IMR-90 (cell line): ENCODE measurements around the gene CXCL11.

Experiments
- POLR2A ChIP-seq: IDR thresholded peaks from 2 replicates; pipeline ENCODE4 v1.6.1; 2012; ENCODE audit warnings: mild to moderate bottlenecking, low read depth, low read length
- TF ChIP-seq, protein P1 (sequence below): conservative IDR thresholded peaks from 2 replicates; pipeline ENCODE4 v1.5.1; 2012; ENCODE audit warnings: mild to moderate bottlenecking, low read depth, low read length, improper control_type of control experiment
- TF ChIP-seq, protein P2 (sequence below): fragments of 150-350 bp; IDR thresholded peaks from 2 replicates; pipeline ENCODE4 v1.6.1; 2017; ENCODE audit warnings: mild to moderate bottlenecking, antibody characterized with exemption, low read length, low read depth

DNA sequence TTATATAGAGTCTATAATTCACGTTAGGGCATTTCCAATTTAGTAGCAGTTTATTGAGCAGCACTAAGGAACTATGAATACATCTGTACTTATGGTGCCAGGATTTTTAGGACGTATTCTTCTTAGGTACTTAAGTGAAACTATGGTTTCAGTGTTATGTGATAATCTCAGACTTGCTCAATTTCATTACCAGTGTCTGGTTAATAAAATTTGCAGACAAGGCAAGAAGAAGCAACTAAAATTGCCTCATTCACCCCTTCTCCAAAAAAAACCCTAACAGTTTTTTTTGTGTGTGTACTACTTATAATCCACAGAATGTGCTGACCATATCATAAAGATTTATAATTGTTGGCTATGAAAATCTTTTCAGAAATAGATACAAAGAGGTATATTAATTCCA lies 6.6 kb downstream of the CXCL11 start:
- TF ChIP-seq, protein P1, sequence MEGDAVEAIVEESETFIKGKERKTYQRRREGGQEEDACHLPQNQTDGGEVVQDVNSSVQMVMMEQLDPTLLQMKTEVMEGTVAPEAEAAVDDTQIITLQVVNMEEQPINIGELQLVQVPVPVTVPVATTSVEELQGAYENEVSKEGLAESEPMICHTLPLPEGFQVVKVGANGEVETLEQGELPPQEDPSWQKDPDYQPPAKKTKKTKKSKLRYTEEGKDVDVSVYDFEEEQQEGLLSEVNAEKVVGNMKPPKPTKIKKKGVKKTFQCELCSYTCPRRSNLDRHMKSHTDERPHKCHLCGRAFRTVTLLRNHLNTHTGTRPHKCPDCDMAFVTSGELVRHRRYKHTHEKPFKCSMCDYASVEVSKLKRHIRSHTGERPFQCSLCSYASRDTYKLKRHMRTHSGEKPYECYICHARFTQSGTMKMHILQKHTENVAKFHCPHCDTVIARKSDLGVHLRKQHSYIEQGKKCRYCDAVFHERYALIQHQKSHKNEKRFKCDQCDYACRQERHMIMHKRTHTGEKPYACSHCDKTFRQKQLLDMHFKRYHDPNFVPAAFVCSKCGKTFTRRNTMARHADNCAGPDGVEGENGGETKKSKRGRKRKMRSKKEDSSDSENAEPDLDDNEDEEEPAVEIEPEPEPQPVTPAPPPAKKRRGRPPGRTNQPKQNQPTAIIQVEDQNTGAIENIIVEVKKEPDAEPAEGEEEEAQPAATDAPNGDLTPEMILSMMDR, result no peak
- no peak for TF ChIP-seq POLR2A
- TF ChIP-seq, protein P2, sequence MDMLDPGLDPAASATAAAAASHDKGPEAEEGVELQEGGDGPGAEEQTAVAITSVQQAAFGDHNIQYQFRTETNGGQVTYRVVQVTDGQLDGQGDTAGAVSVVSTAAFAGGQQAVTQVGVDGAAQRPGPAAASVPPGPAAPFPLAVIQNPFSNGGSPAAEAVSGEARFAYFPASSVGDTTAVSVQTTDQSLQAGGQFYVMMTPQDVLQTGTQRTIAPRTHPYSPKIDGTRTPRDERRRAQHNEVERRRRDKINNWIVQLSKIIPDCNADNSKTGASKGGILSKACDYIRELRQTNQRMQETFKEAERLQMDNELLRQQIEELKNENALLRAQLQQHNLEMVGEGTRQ, result no peak
